ENCODE measurements around the gene GALR2.

The GALR2 gene

DNA sequence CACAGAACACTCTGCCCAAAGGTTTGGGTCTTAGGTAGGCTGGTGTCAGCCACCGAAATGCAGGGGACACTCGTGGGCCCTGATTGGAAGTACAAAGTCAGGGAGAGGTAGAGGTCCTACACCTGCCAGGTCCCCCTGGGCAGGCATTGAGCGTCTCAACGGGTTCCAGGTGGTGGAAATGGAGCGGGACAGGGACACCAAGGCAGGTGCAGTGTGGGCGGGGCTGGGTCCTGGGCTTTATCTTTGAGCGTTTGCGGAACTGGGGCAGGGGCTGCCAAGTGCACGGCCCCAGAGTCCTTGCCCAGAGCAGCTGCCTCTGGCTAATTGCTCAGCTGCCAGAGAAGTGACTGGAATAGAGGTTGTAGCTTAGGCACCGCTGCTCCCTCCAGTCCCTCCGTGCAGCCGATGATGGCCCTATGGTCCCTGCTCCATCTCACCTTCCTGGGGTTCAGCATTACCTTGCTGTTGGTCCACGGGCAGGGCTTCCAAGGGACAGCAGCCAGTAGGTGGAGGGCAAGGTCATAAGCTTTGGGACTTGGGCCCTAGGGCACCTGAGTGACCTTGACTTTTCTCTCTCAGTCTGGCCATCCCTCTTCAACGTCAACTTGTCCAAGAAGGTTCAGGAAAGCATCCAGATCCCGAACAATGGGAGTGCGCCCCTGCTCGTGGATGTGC is 4.4 kb downstream of the GALR2 start, which contains the start of gene ZACN:
Gene ZACN (plus strand): TSS at position 323 of the 675 bp plus-strand sequence. CDS start 83 bp downstream, at position 406.
- H3K4me3 ChIP-seq (ENCODE audit: low read depth, low read length): no peak within 1 kb of the TSS
- DNase-seq (ENCODE audit: low read depth): no peak
- TF ChIP-seq CTCF (IDR thresholded peaks at IDR 0.05; ENCODE audit: low read depth, low read length, missing control alignments): no peak

DNA sequence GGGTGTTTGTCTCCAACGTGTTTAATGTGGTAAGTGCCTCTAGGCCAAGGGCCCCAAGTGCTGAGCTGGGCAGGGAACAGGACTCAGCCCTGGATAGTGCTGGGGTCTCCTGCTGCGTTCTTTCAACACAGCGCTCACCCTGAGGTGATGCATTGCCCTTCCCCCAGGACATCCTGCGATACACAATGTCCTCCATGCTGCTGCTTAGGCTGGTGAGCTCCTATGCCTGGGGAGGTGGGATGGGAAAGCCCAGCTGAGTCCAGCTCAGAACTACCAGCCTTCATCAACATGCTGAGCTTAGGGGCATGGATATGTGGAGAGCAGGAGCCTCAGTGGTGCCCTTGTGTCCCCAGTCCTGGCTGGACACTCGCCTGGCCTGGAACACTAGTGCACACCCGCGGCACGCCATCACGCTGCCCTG is 5.0 kb downstream of the GALR2 start:
- no peak overlapping the region for H3K4me3 ChIP-seq (ENCODE audit: low read depth, low read length)
- no peak for DNase-seq (ENCODE audit: low read depth)
- no peak for TF ChIP-seq CTCF (IDR thresholded peaks at IDR 0.05; ENCODE audit: low read depth, low read length, missing control alignments)

GRCh38 chr17:76079956-76080767 is 5.6 kb downstream of the GALR2 start:
- no peak overlapping the region for H3K4me3 ChIP-seq (ENCODE audit: low read depth, low read length)
- no peak for TF ChIP-seq CTCF (IDR thresholded peaks at IDR 0.05; ENCODE audit: low read depth, low read length, missing control alignments)
- no peak for DNase-seq (ENCODE audit: low read depth)

- TF ChIP-seq CTCF (IDR thresholded peaks at IDR 0.05; ENCODE audit: low read depth, low read length, missing control alignments): no peak
- DNase-seq (ENCODE audit: low read depth): no peak
- H3K4me3 ChIP-seq (ENCODE audit: low read depth, low read length): no peak overlapping the region
Observed at GRCh38 chr17:76080768-76081287, 6.2 kb downstream of the GALR2 start.

GRCh38 chr17:76081295-76082210 is 7.0 kb downstream of the GALR2 start:
- H3K4me3 ChIP-seq (ENCODE audit: low read depth, low read length): no peak overlapping the region
- no peak for TF ChIP-seq CTCF (IDR thresholded peaks at IDR 0.05; ENCODE audit: low read depth, low read length, missing control alignments)
- DNase-seq (ENCODE audit: low read depth): no peak
